Caco-2 (cell line): ENCODE data around the gene CDKN2D. TPM values are rescaled to one million over a fixed set of nuclear protein-coding genes. Genes with fewer than 3 reads are reported as not detected.
"Not testable (repeated sequence)": the region's sequence is repeated elsewhere in the genome, so short reads cannot be mapped to it uniquely, and the experiment has no call there.

Source experiments
- BruUV-seq: library from RNA; stranded (reverse); fragments of 400-500 nt; replicated peaks from 2 replicates; lab custom pipeline; 2021; lab: Mats Ljungman, UMichigan
- CTCF ChIA-PET: fragments of 300-600 bp; sonication (Branson Sonifier 250); formaldehyde crosslinking; loops from one replicate; lab custom pipeline; 2022; ENCODE audit warnings: antibody characterized with exemption; lab: Charles Lee
- POLR2A ChIA-PET: fragments of 300-600 bp; sonication (Branson Sonifier 250); formaldehyde crosslinking; loops from one replicate; lab custom pipeline; 2022; ENCODE audit warnings: antibody characterized with exemption; lab: Charles Lee
- DNase-seq, 2 experiments: peaks; one replicate each; pipeline versions ENCODE4 v3.0.0 to v3.0.0-alpha.2; 2020 to 2022
- H3K27me3 ChIP-seq: replicated peaks from 2 replicates; pipeline ENCODE4 v1.6.0; 2011; ENCODE audit warnings: low read length; ENCODE audit not compliant: control insufficient read depth, insufficient read depth
- H3K36me3 ChIP-seq: 2 replicates; pipeline ENCODE4 v1.5.1; 2011; ENCODE audit warnings: low read length; ENCODE audit not compliant: control insufficient read depth, insufficient read depth
- H3K4me1 ChIP-seq: fragments of 250-450 bp; sonication (Bioruptor Pico); 2 replicates; pipeline ENCODE4 v1.5.1; 2020; ENCODE audit warnings: mild to moderate bottlenecking
- H3K4me3 ChIP-seq: 2 replicates; pipeline ENCODE4 v1.5.1; 2011; ENCODE audit warnings: low read depth, mild to moderate bottlenecking, control low read depth, low read length
- H3K9me3 ChIP-seq: fragments of 250-450 bp; sonication (Bioruptor Pico); 2 replicates; pipeline ENCODE4 v1.5.1; 2020; ENCODE audit warnings: mild to moderate bottlenecking, moderate library complexity
- H3K27ac Mint-ChIP-seq: one replicate; pipeline ENCODE4 v1.8.0; 2022; ENCODE audit warnings: mixed read lengths; ENCODE audit not compliant: unreplicated experiment
- H3K27me3 Mint-ChIP-seq: one replicate; pipeline ENCODE4 v1.8.0; 2022; ENCODE audit warnings: mixed read lengths; ENCODE audit not compliant: insufficient read depth, unreplicated experiment
- H3K36me3 Mint-ChIP-seq: one replicate; pipeline ENCODE4 v1.8.0; 2022; ENCODE audit warnings: mild to moderate bottlenecking, mixed read lengths; ENCODE audit not compliant: insufficient read depth, unreplicated experiment
- H3K4me1 Mint-ChIP-seq: one replicate; pipeline ENCODE4 v1.8.0; 2022; ENCODE audit warnings: low read depth, mixed read lengths; ENCODE audit not compliant: unreplicated experiment
- H3K4me3 Mint-ChIP-seq: one replicate; pipeline ENCODE4 v1.8.0; 2022; ENCODE audit warnings: mild to moderate bottlenecking, moderate library complexity, mixed read lengths; ENCODE audit not compliant: unreplicated experiment
- H3K9me3 Mint-ChIP-seq: one replicate; pipeline ENCODE4 v1.8.0; 2022; ENCODE audit warnings: mixed read lengths; ENCODE audit not compliant: unreplicated experiment
- CTCF ChIP-seq, 2 experiments: fragments of 200-600 bp in 1 of 2; IDR thresholded peaks; 1 replicate in 1 of 2; 2 replicates in 1 of 2; pipeline versions ENCODE4 v1.5.1 to v1.8.0; 2011 to 2022; ENCODE audit warnings: antibody characterized with exemption in 1 of 2, control low read depth in 1 of 2, inconsistent platforms in 1 of 2, low read depth in 1 of 2, low read length in 1 of 2, mild to moderate bottlenecking in 1 of 2, moderate library complexity in 1 of 2; ENCODE audit not compliant: insufficient read depth in 1 of 2, severe bottlenecking in 1 of 2, unreplicated experiment in 1 of 2
- intact Hi-C: fragments of 100-400 bp; cut with micrococcal nuclease; formaldehyde crosslinking; loops from one replicate; pipeline ENCODE4 v1.10.0; 2022; ENCODE audit not compliant: unreplicated experiment
- total RNA-seq: library from RNA; stranded (reverse); gene quantifications from 2 replicates; pipeline ENCODE4 v1.2.3, GENCODE V29; 2022

Gene CDKN2D
- total RNA-seq, 1 experiment from 2014 or later: 5.0 TPM

DNA sequence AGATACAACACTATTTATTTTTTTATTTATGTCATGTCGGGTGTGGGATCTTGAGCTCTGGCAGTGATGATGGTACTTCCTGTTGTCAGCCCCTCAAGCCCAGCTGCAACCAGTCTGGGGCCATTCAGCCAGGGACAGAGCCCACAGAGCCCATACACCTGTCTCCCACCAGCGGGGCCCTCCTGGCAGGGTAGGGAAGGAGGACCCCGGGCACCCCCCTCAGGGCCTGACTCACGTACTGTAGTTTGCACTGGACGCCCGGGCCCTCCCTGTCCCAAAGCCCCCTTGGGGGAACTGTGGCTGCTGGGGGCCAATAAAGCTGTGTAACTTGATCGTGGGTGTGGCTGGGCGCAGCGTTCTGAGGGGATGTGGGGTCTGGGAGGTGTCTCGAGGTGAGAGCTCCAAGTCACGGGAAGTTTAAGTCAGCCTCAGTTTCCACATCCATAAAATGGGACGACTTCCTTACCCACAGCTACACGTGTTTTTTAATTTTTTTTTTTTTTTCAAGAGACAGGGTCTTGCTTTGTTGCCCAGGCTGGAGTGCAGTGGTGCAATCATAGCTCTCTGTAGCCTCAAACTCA, 15.6 kb downstream of the CDKN2D start:
- Mint-ChIP-seq H3K27me3 (no peaks in the 10 kb centered on the region), H3K27ac (no peak overlapping the region), H3K4me3 (no peak overlapping the region), H3K4me1 (no peaks in the 10 kb centered on the region), H3K36me3 (peaks cover 86% of the 10 kb centered on the region), H3K9me3 (no peaks in the 10 kb centered on the region)
- no peaks in the 10 kb centered on the region for H3K4me1 ChIP-seq
- CTCF ChIA-PET: interaction anchor here (0.6 to 1.4 kb wide), 3 partner anchors 12 to 146 kb away, joined by 3 read pairs; no protein-coding TSS in a partner anchor
- H3K9me3 ChIP-seq: no peaks in the 10 kb centered on the region
- H3K36me3 ChIP-seq: peaks cover 2% of the 10 kb centered on the region
- H3K4me3 ChIP-seq: no peak overlapping the region
- no peak for TF ChIP-seq CTCF (IDR thresholded peaks at IDR 0.05; ENCODE audit: insufficient read depth in 1 of 2, low read depth in 1 of 2, low read length in 1 of 2, severe bottlenecking in 1 of 2, unreplicated experiment in 1 of 2)
- TSS peak; percentile 78 for BruUV-seq
- POLR2A ChIA-PET: no interaction called here
- DNase-seq: no peak
- intact Hi-C loops: no loop called here
- H3K27me3 ChIP-seq: no peaks in the 10 kb centered on the region

DNA sequence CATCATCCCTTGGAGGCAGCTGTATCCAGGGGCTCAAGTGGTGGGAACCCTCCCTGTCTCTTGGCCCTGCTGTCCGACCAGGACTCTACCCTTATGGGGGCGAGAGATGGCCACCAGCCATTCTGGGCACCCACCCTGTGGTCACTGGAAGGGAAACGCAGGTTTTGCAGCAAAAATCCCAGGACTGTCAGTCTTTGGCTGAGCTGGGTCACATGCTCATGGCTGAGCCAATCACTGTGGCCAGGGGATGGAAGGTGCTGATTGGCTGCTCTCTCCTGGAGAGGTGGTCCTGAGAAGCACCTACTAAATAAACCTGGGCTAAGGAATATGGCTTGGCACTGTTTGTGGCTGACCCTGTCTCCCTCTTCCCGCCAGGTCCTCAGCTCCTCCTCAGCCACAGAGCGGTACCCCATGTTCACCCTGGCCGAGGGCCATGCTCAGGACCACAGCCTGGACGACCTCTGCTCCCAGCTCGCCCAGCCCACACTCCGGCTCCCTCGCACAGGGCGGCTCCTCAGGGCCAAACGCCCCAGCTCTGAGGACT, 16.2 kb downstream of the CDKN2D start:
- Histone ChIP-seq H3K4me3 (no peak overlapping the region), H3K4me1 (no peaks in the 10 kb centered on the region), H3K9me3 (no peaks in the 10 kb centered on the region), H3K36me3 (peaks cover 2% of the 10 kb centered on the region), H3K27me3 (no peaks in the 10 kb centered on the region)
- DNase-seq: peak; percentile 44 to 60
- intact Hi-C loops: no loop called here
- ChIA-PET POLR2A (interaction anchor here (0.5 kb wide), 1 partner anchor 107 kb away, joined by 5 read pairs; no protein-coding TSS in a partner anchor), CTCF (interaction anchor here (0.5 to 1.4 kb wide), 3 partner anchors 9 to 147 kb away, joined by 3 to 7 read pairs (median 3); partner anchors contain the start of gene ATG4D)
- Mint-ChIP-seq H3K9me3 (no peaks in the 10 kb centered on the region), H3K4me3 (no peak overlapping the region), H3K36me3 (peaks cover 82% of the 10 kb centered on the region), H3K27ac (no peak overlapping the region), H3K4me1 (no peaks in the 10 kb centered on the region), H3K27me3 (no peaks in the 10 kb centered on the region)
- no TSS peak for BruUV-seq
- no peak for TF ChIP-seq CTCF (IDR thresholded peaks at IDR 0.05; ENCODE audit: insufficient read depth in 1 of 2, low read depth in 1 of 2, low read length in 1 of 2, severe bottlenecking in 1 of 2, unreplicated experiment in 1 of 2)

GRCh38 chr19:10551698-10552301, 17.0 kb downstream of the CDKN2D start:
- Histone ChIP-seq H3K36me3 (peaks cover 2% of the 10 kb centered on the region), H3K27me3 (no peaks in the 10 kb centered on the region), H3K9me3 (no peaks in the 10 kb centered on the region), H3K4me1 (no peaks in the 10 kb centered on the region), H3K4me3 (no peak overlapping the region)
- no peaks in the 10 kb centered on the region for H3K9me3 Mint-ChIP-seq
- DNase-seq: peak in 1 of 2 experiments; percentile 43
- no peaks in the 10 kb centered on the region for H3K4me1 Mint-ChIP-seq
- BruUV-seq: no TSS peak
- no peak for TF ChIP-seq CTCF (IDR thresholded peaks at IDR 0.05; ENCODE audit: insufficient read depth in 1 of 2, low read depth in 1 of 2, low read length in 1 of 2, severe bottlenecking in 1 of 2, unreplicated experiment in 1 of 2)
- no peak overlapping the region for H3K4me3 Mint-ChIP-seq
- no peak overlapping the region for H3K27ac Mint-ChIP-seq
- peaks cover 84% of the 10 kb centered on the region for H3K36me3 Mint-ChIP-seq
- intact Hi-C loops: no loop called here
- ChIA-PET POLR2A (interaction anchor here (0.6 kb wide), 1 partner anchor 27 kb away, joined by 3 read pairs; no protein-coding TSS in a partner anchor), CTCF (interaction anchor here (0.7 to 1.4 kb wide), 2 partner anchors 10 to 44 kb away, joined by 3 read pairs; no protein-coding TSS in a partner anchor)
- no peaks in the 10 kb centered on the region for H3K27me3 Mint-ChIP-seq

DNA sequence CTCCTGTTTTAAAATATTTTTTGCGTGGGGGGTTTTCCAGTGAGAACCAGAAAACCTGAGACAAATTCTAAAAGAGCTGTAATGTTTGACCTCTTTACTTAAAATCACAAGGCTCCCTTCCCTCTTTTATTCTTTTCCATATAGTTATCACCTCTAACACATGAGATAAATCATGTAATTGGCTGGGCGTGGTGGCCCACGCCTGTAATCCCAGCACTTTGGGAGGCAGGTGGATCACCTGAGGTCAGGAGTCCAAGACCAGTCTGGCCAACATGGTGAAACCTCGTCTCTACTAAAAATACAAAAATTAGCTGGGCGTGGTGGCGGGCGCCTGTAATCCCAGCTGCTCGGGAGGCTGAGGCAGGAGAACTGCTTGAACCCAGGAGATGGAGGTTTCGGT, 17.8 kb downstream of the CDKN2D start:
- H3K27me3 ChIP-seq, H3K4me3 ChIP-seq, intact Hi-C loops, H3K9me3 Mint-ChIP-seq, H3K9me3 ChIP-seq, H3K27me3 Mint-ChIP-seq, H3K4me1 Mint-ChIP-seq, H3K27ac Mint-ChIP-seq, H3K4me3 Mint-ChIP-seq, POLR2A ChIA-PET, BruUV-seq, DNase-seq, H3K4me1 ChIP-seq, H3K36me3 ChIP-seq: not testable (repeated sequence)
- H3K36me3 Mint-ChIP-seq: peaks cover 83% of the 10 kb centered on the region
- CTCF ChIA-PET: interaction anchor here (0.6 kb wide), 1 partner anchor 10 kb away, joined by 4 read pairs; no protein-coding TSS in a partner anchor
